ENCODE results near the gene RAD18.

DNA sequence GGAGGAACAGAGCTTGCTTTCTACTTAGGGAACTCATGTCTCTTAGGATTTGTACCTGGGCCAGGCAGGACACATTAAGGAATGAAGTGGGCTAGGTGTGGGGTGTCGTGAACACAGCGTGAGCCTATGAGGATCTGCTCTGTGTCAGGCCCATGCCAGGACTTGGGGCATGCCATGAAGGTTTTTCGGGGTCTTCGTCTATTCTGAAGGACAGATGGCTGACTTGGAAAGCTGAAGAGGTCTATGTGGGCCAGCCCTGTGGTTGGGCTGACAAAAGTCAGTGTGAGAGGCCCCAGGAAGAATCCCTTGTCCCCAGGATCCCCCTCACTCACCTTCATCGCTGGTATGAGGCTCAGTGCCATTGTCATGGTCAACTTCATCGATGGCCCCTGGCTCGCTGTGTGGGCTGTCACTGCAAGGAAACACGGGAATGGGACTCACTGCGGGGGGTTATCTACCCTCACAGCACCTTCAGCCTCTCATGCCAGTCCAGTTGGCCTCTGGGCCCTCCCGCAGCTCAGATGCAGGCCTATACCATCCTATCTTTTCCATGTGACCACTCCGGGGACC, 46.8 kb upstream of the RAD18 start:
- TF ChIP-seq, protein P1, sequence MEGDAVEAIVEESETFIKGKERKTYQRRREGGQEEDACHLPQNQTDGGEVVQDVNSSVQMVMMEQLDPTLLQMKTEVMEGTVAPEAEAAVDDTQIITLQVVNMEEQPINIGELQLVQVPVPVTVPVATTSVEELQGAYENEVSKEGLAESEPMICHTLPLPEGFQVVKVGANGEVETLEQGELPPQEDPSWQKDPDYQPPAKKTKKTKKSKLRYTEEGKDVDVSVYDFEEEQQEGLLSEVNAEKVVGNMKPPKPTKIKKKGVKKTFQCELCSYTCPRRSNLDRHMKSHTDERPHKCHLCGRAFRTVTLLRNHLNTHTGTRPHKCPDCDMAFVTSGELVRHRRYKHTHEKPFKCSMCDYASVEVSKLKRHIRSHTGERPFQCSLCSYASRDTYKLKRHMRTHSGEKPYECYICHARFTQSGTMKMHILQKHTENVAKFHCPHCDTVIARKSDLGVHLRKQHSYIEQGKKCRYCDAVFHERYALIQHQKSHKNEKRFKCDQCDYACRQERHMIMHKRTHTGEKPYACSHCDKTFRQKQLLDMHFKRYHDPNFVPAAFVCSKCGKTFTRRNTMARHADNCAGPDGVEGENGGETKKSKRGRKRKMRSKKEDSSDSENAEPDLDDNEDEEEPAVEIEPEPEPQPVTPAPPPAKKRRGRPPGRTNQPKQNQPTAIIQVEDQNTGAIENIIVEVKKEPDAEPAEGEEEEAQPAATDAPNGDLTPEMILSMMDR (conservative IDR thresholded peaks at IDR 0.05; ENCODE audit: low read depth, low read length), result no peak
- no peak for TF ChIP-seq EZH2 (IDR thresholded peaks at IDR 0.05; ENCODE audit: borderline replicate concordance, low read depth, low read length, poor library complexity, severe bottlenecking)
